OCI-LY3 (cell line): Measurements from ENCODE around the gene C20orf141.

ENCODE experiments used
- CTCF ChIP-seq: fragments of 200-600, 300-600 bp; sonication (generic); IDR thresholded peaks from 2 replicates; pipeline ENCODE4 v1.5.1; 2014; ENCODE audit warnings: antibody characterized with exemption, low read length, low read depth
- EZH2phosphoT487 ChIP-seq: fragments of 200-600 bp; shearing (Covaris generic); IDR thresholded peaks from 2 replicates; pipeline ENCODE4 v1.6.1; 2018; ENCODE audit warnings: antibody characterized with exemption, mixed run types, low read depth

- no peak for TF ChIP-seq CTCF
- TF ChIP-seq EZH2phosphoT487, result no peak
Observed at GRCh38 chr20:2840967-2841531, 26.3 kb downstream of the C20orf141 start.
